HCT116 (cell line): Measurements from ENCODE around the gene TMEM145. TPM values are rescaled to one million over a fixed set of nuclear protein-coding genes. Genes with fewer than 3 reads are reported as not detected.
A peak's percentile ranks its signal among the peaks of the same experiment; 100 is the strongest.

Source experiments
- ATAC-seq: fragments of 200-7000 bp; cut with Tn5 transposase; 2 replicates; pipeline ENCODE4 v1.9.1; 2020; ENCODE audit warnings: mild to moderate bottlenecking, moderate library complexity
- BruUV-seq: library from RNA; stranded (reverse); fragments of 400-500 nt; replicated peaks from 2 replicates; lab custom pipeline; 2021; lab: Mats Ljungman, UMichigan
- CTCF ChIA-PET: fragments of 300-600 bp; sonication (Branson Sonifier 250); formaldehyde crosslinking; loops from one replicate; lab custom pipeline; 2021; ENCODE audit warnings: antibody characterized with exemption; lab: Charles Lee
- POLR2A ChIA-PET: fragments of 300-600, 350-600 bp; sonication (Branson Sonifier 250); formaldehyde crosslinking; loops from one replicate; lab custom pipeline; 2021; ENCODE audit warnings: antibody characterized with exemption; lab: Charles Lee
- RAD21 ChIA-PET, 2 experiments: fragments of 300-600 bp; sonication (Branson Sonifier 250); formaldehyde crosslinking; loops; one replicate each; lab custom pipeline; 2023; ENCODE audit warnings: low total read pairs in 2 of 2; ENCODE audit not compliant: uncharacterized antibody in 2 of 2, unreplicated experiment in 2 of 2, low non-redundant PET in 1 of 2; lab: Charles Lee
- DNase-seq: peaks from one replicate; pipeline ENCODE4 v3.0.0-alpha.2; 2010; ENCODE audit warnings: low read depth, low spot score
- H2AFZ ChIP-seq: fragments of 200-600 bp; shearing (Covaris generic), sonication (generic); 2 replicates; pipeline ENCODE4 v1.6.1; 2017; ENCODE audit warnings: low read depth, mixed run types, mixed read lengths, antibody characterized with exemption, low read length; ENCODE audit not compliant: poor library complexity, severe bottlenecking
- H3K27ac ChIP-seq: 2 replicates; pipeline ENCODE4 v1.5.1; 2012; ENCODE audit warnings: low read depth, low read length
- H3K27me3 ChIP-seq: fragments of 200-600 bp; sonication (generic); 2 replicates; pipeline ENCODE4 v1.6.1; 2016; ENCODE audit warnings: mixed run types, low read length, mixed read lengths; ENCODE audit not compliant: insufficient read depth
- H3K36me3 ChIP-seq, 2 experiments: fragments of 200-500 bp in 1 of 2; fragments of 200-600 bp in 1 of 2; sonication (Bioruptor generic) in 1 of 2; sonication (generic) in 1 of 2; 2 replicates each; pipeline versions ENCODE4 v1.5.1 to v1.6.1; 2014 to 2016; ENCODE audit warnings: low read length in 2 of 2, inconsistent platforms in 1 of 2, mixed read lengths in 1 of 2, mixed run types in 1 of 2; ENCODE audit not compliant: insufficient read depth in 2 of 2, control insufficient read depth in 1 of 2
- H3K4me1 ChIP-seq, 2 experiments: fragments of 200-600 bp in 1 of 2; sonication (generic) in 1 of 2; 2 replicates each; pipeline versions ENCODE4 v1.5.1 to v1.6.1; 2012 to 2017; ENCODE audit warnings: low read length in 2 of 2, inconsistent platforms in 1 of 2, mild to moderate bottlenecking in 1 of 2, mixed read lengths in 1 of 2, mixed run types in 1 of 2, moderate library complexity in 1 of 2; ENCODE audit not compliant: insufficient read depth in 2 of 2, control insufficient read depth in 1 of 2
- H3K4me2 ChIP-seq: fragments of 200-600 bp; sonication (generic); 2 replicates; pipeline ENCODE4 v1.6.1; 2017; ENCODE audit warnings: mixed run types, low read length, mixed read lengths
- H3K4me3 ChIP-seq, 2 experiments: fragments of 200-600 bp in 1 of 2; sonication (generic) in 1 of 2; replicated peaks in 1 of 2; 2 replicates each; pipeline ENCODE4 v1.5.1; 2011 to 2016; ENCODE audit warnings: low read length in 2 of 2, control low read depth in 1 of 2, low read depth in 1 of 2, mild to moderate bottlenecking in 1 of 2, mixed read lengths in 1 of 2, mixed run types in 1 of 2
- H3K79me2 ChIP-seq: fragments of 200-600 bp; sonication (generic); 2 replicates; pipeline ENCODE4 v1.6.1; 2017; ENCODE audit warnings: mild to moderate bottlenecking, mixed run types, low read length, moderate library complexity, mixed read lengths; ENCODE audit not compliant: insufficient read depth
- H3K9ac ChIP-seq: fragments of 200-600 bp; sonication (generic); 2 replicates; pipeline ENCODE4 v1.6.1; 2016; ENCODE audit warnings: low read length, mixed read lengths
- H3K9me2 ChIP-seq: fragments of 200-600 bp; sonication (generic), shearing (Covaris generic); 2 replicates; pipeline ENCODE4 v1.6.1; 2017; ENCODE audit warnings: mixed run types, mild to moderate bottlenecking, moderate library complexity; ENCODE audit not compliant: insufficient read depth
- H3K9me3 ChIP-seq, 2 experiments: fragments of 200-500 bp in 1 of 2; fragments of 200-600 bp in 1 of 2; sonication (Bioruptor generic) in 1 of 2; sonication (generic) in 1 of 2; 2 replicates each; pipeline ENCODE4 v1.6.1; 2014 to 2017; ENCODE audit warnings: low read length in 2 of 2, mixed read lengths in 2 of 2, inconsistent platforms in 1 of 2, low read depth in 1 of 2, mild to moderate bottlenecking in 1 of 2, mixed run types in 1 of 2, moderate library complexity in 1 of 2; ENCODE audit not compliant: control insufficient read depth in 1 of 2, insufficient read depth in 1 of 2
- H4K20me1 ChIP-seq: fragments of 200-600 bp; sonication (generic), shearing (Covaris generic); 2 replicates; pipeline ENCODE4 v1.6.1; 2017; ENCODE audit warnings: mixed run types, mild to moderate bottlenecking, moderate library complexity; ENCODE audit not compliant: insufficient read depth
- CBX3 ChIP-seq: IDR thresholded peaks from 2 replicates; pipeline ENCODE4 v1.6.1; 2012; ENCODE audit warnings: low read depth
- CEBPB ChIP-seq: IDR thresholded peaks from 2 replicates; pipeline ENCODE4 v1.6.1; 2012; ENCODE audit warnings: low read depth
- EGR1 ChIP-seq: IDR thresholded peaks from 2 replicates; pipeline ENCODE4 v1.6.1; 2012; ENCODE audit warnings: low read depth
- ELF1 ChIP-seq: IDR thresholded peaks from 2 replicates; pipeline ENCODE4 v1.6.1; 2012; ENCODE audit warnings: low read depth, borderline replicate concordance
- EZH2 ChIP-seq: fragments of 200-600 bp; sonication (generic); IDR thresholded peaks from 2 replicates; pipeline ENCODE4 v1.6.1; 2017; ENCODE audit warnings: antibody characterized with exemption, mixed run types
- EZH2phosphoT487 ChIP-seq: fragments of 200-600 bp; IDR thresholded peaks from 2 replicates; pipeline ENCODE4 v1.6.1; 2018; ENCODE audit warnings: antibody characterized with exemption, borderline replicate concordance
- FOSL1 ChIP-seq: IDR thresholded peaks from 2 replicates; pipeline ENCODE4 v1.6.1; 2012; ENCODE audit warnings: low read depth
- JUND ChIP-seq: IDR thresholded peaks from 2 replicates; pipeline ENCODE4 v1.6.1; 2012
- POLR2A ChIP-seq: IDR thresholded peaks from 2 replicates; pipeline ENCODE4 v1.7.0; 2011; ENCODE audit warnings: borderline replicate concordance; ENCODE audit not compliant: insufficient read depth, insufficient read length; ENCODE audit errors: extremely low read depth
- POLR2AphosphoS5 ChIP-seq: IDR thresholded peaks from 2 replicates; pipeline ENCODE4 v1.6.1; 2011; ENCODE audit warnings: mild to moderate bottlenecking, low read depth, low read length, moderate library complexity
- SRF ChIP-seq: IDR thresholded peaks from 2 replicates; pipeline ENCODE4 v1.6.1; 2012; ENCODE audit warnings: low read depth
- TCF7L2 ChIP-seq: IDR thresholded peaks from 2 replicates; pipeline ENCODE4 v1.7.0; 2011; ENCODE audit warnings: borderline replicate concordance, inconsistent platforms; ENCODE audit not compliant: insufficient read depth, insufficient read length; ENCODE audit errors: extremely low read depth
- YY1 ChIP-seq: IDR thresholded peaks from 2 replicates; pipeline ENCODE4 v1.6.1; 2011; ENCODE audit warnings: low read length, low read depth, moderate library complexity, mild to moderate bottlenecking; ENCODE audit not compliant: insufficient replicate concordance; ENCODE audit errors: extremely low read depth
- ZFX ChIP-seq: fragments of 450-650 bp; IDR thresholded peaks from 2 replicates; pipeline ENCODE4 v1.6.1; 2017
- ZNF274 ChIP-seq: fragments of 200-500 bp; sonication (Bioruptor generic); IDR thresholded peaks from 2 replicates; pipeline ENCODE4 v1.6.1; 2014; ENCODE audit warnings: mild to moderate bottlenecking, low read depth, low read length, inconsistent platforms
- intact Hi-C: fragments of 100-400 bp; cut with micrococcal nuclease; formaldehyde crosslinking; loops from 2 replicates; pipeline ENCODE4 v1.10.0; 2022
- total RNA-seq: library from RNA; stranded (reverse); gene quantifications from one replicate; pipeline ENCODE4 v1.2.1, GENCODE V29; 2021; ENCODE audit not compliant: unreplicated experiment
- TF ChIP-seq, protein P1 (sequence below): IDR thresholded peaks from 2 replicates; pipeline ENCODE4 v1.6.1; 2011; ENCODE audit warnings: mild to moderate bottlenecking, low read length, moderate library complexity; ENCODE audit not compliant: insufficient replicate concordance; ENCODE audit errors: extremely low read depth
- TF ChIP-seq, protein P2 (sequence below): IDR thresholded peaks from 2 replicates; pipeline ENCODE4 v1.6.1; 2012
- TF ChIP-seq, protein P3 (sequence below): IDR thresholded peaks from 2 replicates; pipeline ENCODE4 v1.6.1; 2012; ENCODE audit warnings: low read depth
- TF ChIP-seq, protein P4 (sequence below): IDR thresholded peaks from 2 replicates; pipeline ENCODE4 v1.6.1; 2012

The TMEM145 gene
- total RNA-seq, 1 experiment from 2014 or later: 7.2 TPM

DNA sequence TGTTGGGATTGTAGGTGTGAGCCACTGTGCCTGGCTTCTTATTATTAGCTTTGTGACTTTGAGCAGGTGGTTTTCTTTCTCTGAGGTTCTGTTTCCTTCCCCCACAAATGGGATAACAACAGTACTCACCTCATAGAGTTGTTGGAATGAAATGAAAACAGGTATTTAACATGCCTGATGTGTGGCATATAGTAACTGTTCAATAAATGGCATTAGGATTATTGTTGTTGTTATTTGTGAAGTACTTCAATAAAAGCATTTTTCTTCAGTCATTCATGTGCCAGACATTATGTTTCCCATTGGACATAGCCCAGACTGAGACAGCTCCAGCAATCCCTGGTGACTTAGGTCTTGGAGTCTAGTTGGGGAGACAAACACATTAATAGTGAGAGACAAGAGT is 13.9 kb downstream of the TMEM145 start:
- Histone ChIP-seq H3K9me2 (no peaks in the 10 kb centered on the region), H3K36me3 (no peaks in the 10 kb centered on the region; a peak in 1 of 4 replicates), H3K4me1 (peaks cover 10 to 17% of the 10 kb centered on the region in 2 experiments), H3K4me2 (peak overlapping the region; percentile 93), H3K9ac (no peak overlapping the region), H4K20me1 (no peaks in the 10 kb centered on the region), H3K9me3 (no peaks in the 10 kb centered on the region), H3K27ac (no peak overlapping the region), H2AFZ (no peak overlapping the region), H3K79me2 (peaks cover 17% of the 10 kb centered on the region), H3K27me3 (no peaks in the 10 kb centered on the region), H3K4me3 (peak overlapping the region; percentile 90 to 95)
- intact Hi-C loops: no loop called here
- BruUV-seq: no TSS peak
- TF ChIP-seq ZNF274: no peak
- TF ChIP-seq CEBPB: no peak
- TF ChIP-seq JUND: no peak
- no peak for TF ChIP-seq ZFX
- no peak for TF ChIP-seq ELF1
- TF ChIP-seq POLR2A: no peak
- no peak for TF ChIP-seq FOSL1
- no peak for TF ChIP-seq SRF
- no peak for TF ChIP-seq EGR1
- TF ChIP-seq EZH2phosphoT487: no peak
- TF ChIP-seq, protein P1, sequence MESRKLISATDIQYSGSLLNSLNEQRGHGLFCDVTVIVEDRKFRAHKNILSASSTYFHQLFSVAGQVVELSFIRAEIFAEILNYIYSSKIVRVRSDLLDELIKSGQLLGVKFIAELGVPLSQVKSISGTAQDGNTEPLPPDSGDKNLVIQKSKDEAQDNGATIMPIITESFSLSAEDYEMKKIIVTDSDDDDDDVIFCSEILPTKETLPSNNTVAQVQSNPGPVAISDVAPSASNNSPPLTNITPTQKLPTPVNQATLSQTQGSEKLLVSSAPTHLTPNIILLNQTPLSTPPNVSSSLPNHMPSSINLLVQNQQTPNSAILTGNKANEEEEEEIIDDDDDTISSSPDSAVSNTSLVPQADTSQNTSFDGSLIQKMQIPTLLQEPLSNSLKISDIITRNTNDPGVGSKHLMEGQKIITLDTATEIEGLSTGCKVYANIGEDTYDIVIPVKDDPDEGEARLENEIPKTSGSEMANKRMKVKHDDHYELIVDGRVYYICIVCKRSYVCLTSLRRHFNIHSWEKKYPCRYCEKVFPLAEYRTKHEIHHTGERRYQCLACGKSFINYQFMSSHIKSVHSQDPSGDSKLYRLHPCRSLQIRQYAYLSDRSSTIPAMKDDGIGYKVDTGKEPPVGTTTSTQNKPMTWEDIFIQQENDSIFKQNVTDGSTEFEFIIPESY: no peak
- no peak for TF ChIP-seq POLR2AphosphoS5
- TF ChIP-seq CBX3: no peak
- TF ChIP-seq YY1: no peak
- no peak for TF ChIP-seq TCF7L2
- TF ChIP-seq, protein P2, sequence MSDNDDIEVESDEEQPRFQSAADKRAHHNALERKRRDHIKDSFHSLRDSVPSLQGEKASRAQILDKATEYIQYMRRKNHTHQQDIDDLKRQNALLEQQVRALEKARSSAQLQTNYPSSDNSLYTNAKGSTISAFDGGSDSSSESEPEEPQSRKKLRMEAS: no peak
- no peak for TF ChIP-seq EZH2
- TF ChIP-seq, protein P3, sequence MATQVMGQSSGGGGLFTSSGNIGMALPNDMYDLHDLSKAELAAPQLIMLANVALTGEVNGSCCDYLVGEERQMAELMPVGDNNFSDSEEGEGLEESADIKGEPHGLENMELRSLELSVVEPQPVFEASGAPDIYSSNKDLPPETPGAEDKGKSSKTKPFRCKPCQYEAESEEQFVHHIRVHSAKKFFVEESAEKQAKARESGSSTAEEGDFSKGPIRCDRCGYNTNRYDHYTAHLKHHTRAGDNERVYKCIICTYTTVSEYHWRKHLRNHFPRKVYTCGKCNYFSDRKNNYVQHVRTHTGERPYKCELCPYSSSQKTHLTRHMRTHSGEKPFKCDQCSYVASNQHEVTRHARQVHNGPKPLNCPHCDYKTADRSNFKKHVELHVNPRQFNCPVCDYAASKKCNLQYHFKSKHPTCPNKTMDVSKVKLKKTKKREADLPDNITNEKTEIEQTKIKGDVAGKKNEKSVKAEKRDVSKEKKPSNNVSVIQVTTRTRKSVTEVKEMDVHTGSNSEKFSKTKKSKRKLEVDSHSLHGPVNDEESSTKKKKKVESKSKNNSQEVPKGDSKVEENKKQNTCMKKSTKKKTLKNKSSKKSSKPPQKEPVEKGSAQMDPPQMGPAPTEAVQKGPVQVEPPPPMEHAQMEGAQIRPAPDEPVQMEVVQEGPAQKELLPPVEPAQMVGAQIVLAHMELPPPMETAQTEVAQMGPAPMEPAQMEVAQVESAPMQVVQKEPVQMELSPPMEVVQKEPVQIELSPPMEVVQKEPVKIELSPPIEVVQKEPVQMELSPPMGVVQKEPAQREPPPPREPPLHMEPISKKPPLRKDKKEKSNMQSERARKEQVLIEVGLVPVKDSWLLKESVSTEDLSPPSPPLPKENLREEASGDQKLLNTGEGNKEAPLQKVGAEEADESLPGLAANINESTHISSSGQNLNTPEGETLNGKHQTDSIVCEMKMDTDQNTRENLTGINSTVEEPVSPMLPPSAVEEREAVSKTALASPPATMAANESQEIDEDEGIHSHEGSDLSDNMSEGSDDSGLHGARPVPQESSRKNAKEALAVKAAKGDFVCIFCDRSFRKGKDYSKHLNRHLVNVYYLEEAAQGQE: no peak
- TF ChIP-seq, protein P4, sequence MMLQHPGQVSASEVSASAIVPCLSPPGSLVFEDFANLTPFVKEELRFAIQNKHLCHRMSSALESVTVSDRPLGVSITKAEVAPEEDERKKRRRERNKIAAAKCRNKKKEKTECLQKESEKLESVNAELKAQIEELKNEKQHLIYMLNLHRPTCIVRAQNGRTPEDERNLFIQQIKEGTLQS: no peak
- ATAC-seq: no peak
- DNase-seq: no peak
- ChIA-PET CTCF (no interaction called here), POLR2A (no interaction called here), RAD21 (interaction anchor here in 1 of 2 experiments (0.6 kb wide), 1 partner anchor 116 kb away, joined by 6 read pairs; no protein-coding TSS in a partner anchor)
